K562 (cell line): ENCODE results near the gene ILF3. TPM values are rescaled to one million over a fixed set of nuclear protein-coding genes. Genes with fewer than 3 reads are reported as not detected.

Experiments used
- ATAC-seq: fragments of 200-7000 bp; cut with Tn5 transposase; 3 replicates; pipeline ENCODE4 v1.9.1; 2020; ENCODE audit warnings: moderate library complexity
- BruUV-seq: library from RNA; stranded (reverse); fragments of 400-500 nt; replicated peaks from 2 replicates; lab custom pipeline; 2021; lab: Mats Ljungman, UMichigan
- CTCF ChIA-PET: fragments of 300-600 bp; formaldehyde crosslinking; extraction: SDS; loops from one replicate; lab custom pipeline; 2021; ENCODE audit warnings: low intra/inter-chr PET ratio; lab: Yijun Ruan, JAX
- POLR2A ChIA-PET: fragments of 300-600, 350-650 bp; sonication (Branson Sonifier 250); formaldehyde crosslinking; extraction: SDS; loops from one replicate; lab custom pipeline; 2021; ENCODE audit warnings: antibody characterized with exemption, inconsistent platforms; lab: Yijun Ruan, JAX
- DNase-seq, 4 experiments: peaks; one replicate each; pipeline versions ENCODE4 v3.0.0 to v3.0.0-alpha.2; 2011 to 2018; ENCODE audit warnings: low spot score in 3 of 4, mixed read lengths in 3 of 4; ENCODE audit errors: extremely low read depth in 1 of 4
- FAIRE-seq: peaks from 2 replicates; lab custom pipeline; 2011; peaks lifted over from hg19 to GRCh38; lab: Jason Lieb, UNC
- H2AFZ ChIP-seq: 2 replicates; pipeline ENCODE4 v1.6.0; 2011; ENCODE audit warnings: low read depth, low read length, control low read depth, inconsistent platforms
- H3K27ac ChIP-seq: fragments of 200-600 bp; 3 replicates; pipeline ENCODE4 v1.8.0; 2011; ENCODE audit warnings: low read depth, mild to moderate bottlenecking, control low read depth, inconsistent platforms, low read length, moderate library complexity, mixed read lengths; ENCODE audit errors: extremely low read depth
- H3K27me3 ChIP-seq, 2 experiments: fragments of 300-600 bp in 1 of 2; 2 replicates in 1 of 2; 3 replicates in 1 of 2; pipeline versions ENCODE4 v1.6.0 to v1.8.0; 2011; ENCODE audit warnings: inconsistent platforms in 2 of 2, low read length in 2 of 2, mild to moderate bottlenecking in 1 of 2, mixed read lengths in 1 of 2, moderate library complexity in 1 of 2; ENCODE audit not compliant: control insufficient read depth in 2 of 2, insufficient read depth in 2 of 2
- H3K36me3 ChIP-seq: fragments of 300-600 bp; 3 replicates; pipeline ENCODE4 v1.8.0; 2011; ENCODE audit warnings: mild to moderate bottlenecking, low read length, inconsistent platforms; ENCODE audit not compliant: control insufficient read depth, insufficient read depth
- H3K4me1 ChIP-seq, 2 experiments: fragments of 200-600 bp in 1 of 2; replicated peaks in 1 of 2; 2 replicates in 1 of 2; 3 replicates in 1 of 2; pipeline versions ENCODE4 v1.5.1 to v1.8.0; 2011; ENCODE audit warnings: inconsistent platforms in 2 of 2, low read length in 2 of 2, mild to moderate bottlenecking in 1 of 2, mixed read lengths in 1 of 2, moderate library complexity in 1 of 2; ENCODE audit not compliant: control insufficient read depth in 2 of 2, insufficient read depth in 2 of 2
- H3K4me2 ChIP-seq: 2 replicates; pipeline ENCODE4 v1.6.1; 2011; ENCODE audit warnings: low read length, control low read depth, inconsistent platforms, mixed read lengths; ENCODE audit not compliant: insufficient read depth
- H3K4me3 ChIP-seq: fragments of 200-600 bp; sonication (generic), shearing (Covaris generic); 2 replicates; pipeline ENCODE4 v1.5.1; 2016; ENCODE audit warnings: control low read depth, inconsistent platforms
- H3K79me2 ChIP-seq: fragments of 200-600 bp; 3 replicates; pipeline ENCODE4 v1.8.0; 2011; ENCODE audit warnings: low read length, inconsistent platforms; ENCODE audit not compliant: control insufficient read depth, insufficient read depth
- H3K9ac ChIP-seq, 2 experiments: 2 replicates each; pipeline versions ENCODE4 v1.6.0 to v1.6.1; 2011; ENCODE audit warnings: low read depth in 2 of 2, low read length in 2 of 2, control low read depth in 1 of 2, inconsistent platforms in 1 of 2, mild to moderate bottlenecking in 1 of 2, mixed read lengths in 1 of 2; ENCODE audit not compliant: insufficient read depth in 1 of 2
- H3K9me1 ChIP-seq: one replicate; pipeline ENCODE4 v1.6.0; 2011; ENCODE audit warnings: inconsistent platforms, mild to moderate bottlenecking, low read length, moderate library complexity; ENCODE audit not compliant: control insufficient read depth, insufficient read depth
- H3K9me3 ChIP-seq: replicated peaks from 2 replicates; pipeline ENCODE4 v1.5.1; 2011; ENCODE audit warnings: low read depth, low read length, inconsistent platforms; ENCODE audit not compliant: control insufficient read depth, insufficient read depth
- H4K20me1 ChIP-seq: replicated peaks from 2 replicates; pipeline ENCODE4 v1.6.1; 2011; ENCODE audit warnings: low read length, inconsistent platforms, mixed read lengths; ENCODE audit not compliant: control insufficient read depth, insufficient read depth
- POLR2G ChIP-seq: fragments of 200-400 bp; formaldehyde crosslinking; IDR thresholded peaks from 2 replicates; pipeline ENCODE4 v1.6.1; 2017; ENCODE audit warnings: low read depth, mild to moderate bottlenecking, antibody characterized with exemption, low read length, moderate library complexity
- RBM14 ChIP-seq: fragments of 200-400 bp; formaldehyde crosslinking; IDR thresholded peaks from 2 replicates; pipeline ENCODE4 v1.6.1; 2018; ENCODE audit warnings: low read depth, mild to moderate bottlenecking, low read length, moderate library complexity, borderline replicate concordance; ENCODE audit not compliant: insufficient read depth
- TOE1 ChIP-seq, 2 experiments: fragments of 450-650 bp in 1 of 2; sonication (generic) in 1 of 2; formaldehyde crosslinking in 1 of 2; IDR thresholded peaks; 2 replicates each; pipeline versions ENCODE4 v1.7.1 to v1.8.0; 2016 to 2022; ENCODE audit warnings: borderline replicate concordance in 2 of 2, mild to moderate bottlenecking in 2 of 2, antibody characterized with exemption in 1 of 2, inconsistent platforms in 1 of 2, low read depth in 1 of 2, missing genetic modification reagents in 1 of 2, moderate library complexity in 1 of 2
- ZBTB33 ChIP-seq: sonication (generic); formaldehyde crosslinking; IDR thresholded peaks from 2 replicates; pipeline ENCODE4 v1.8.1; 2023; ENCODE audit warnings: mild to moderate bottlenecking, missing genetic modification reagents
- WGBS: fragments of 100-300 bp; shearing (Covaris generic); methylation state at CpG from one replicate; pipeline ENCODE4 v1.1.6; 2016; ENCODE audit warnings: low coverage, mixed read lengths; ENCODE audit not compliant: insufficient coverage; ENCODE audit errors: missing lambda C conversion rate; 5-methylcytosine and 5-hydroxymethylcytosine counted together
- in situ Hi-C: fragments of 300-500 bp; cut with MboI; formaldehyde crosslinking; loops from 4 replicates; pipeline ENCODE4 v1.15.0; 2018; ENCODE audit warnings: inconsistent platforms, mixed read lengths
- intact Hi-C: fragments of 100-400 bp; cut with micrococcal nuclease; formaldehyde crosslinking; loops from 2 replicates; pipeline ENCODE4 v1.14.2; 2022
- polyA plus RNA-seq, 8 experiments: library from polyadenylated mRNA; depleted of rRNA in 4 of 8; stranded (reverse) in 5 of 8; unstranded in 3 of 8; fragments of >200 nt; fragmentation: Nextera tagmentation in 2 of 8; fragmentation: Illumina TruSeq in 1 of 8; extraction: Ambion mirVana in 2 of 8; extraction: Trizol in 1 of 8; gene quantifications; 2 replicates each; pipeline versions ENCODE4 v1.2.1 to v1.2.3, GENCODE V29; 2011 to 2014; ENCODE audit warnings: inconsistent platforms in 1 of 8, missing spikeins in 1 of 8
- total RNA-seq, 7 experiments: library from RNA; depleted of rRNA in 6 of 7; stranded (reverse); fragments of >200 nt in 6 of 7; fragmentation: Illumina TruSeq in 2 of 7; extraction: Trizol in 2 of 7; gene quantifications; 2 replicates each; pipeline versions ENCODE4 v1.2.1 to v1.2.3, GENCODE V29; 2011 to 2021; ENCODE audit warnings: low replicate concordance in 1 of 7
- TF ChIP-seq, protein P1 (sequence below): IDR thresholded peaks from 2 replicates; pipeline ENCODE4 v1.6.1; 2014; ENCODE audit warnings: antibody characterized with exemption

ILF3 gene
- total and polyA plus RNA-seq, 9 of the 15 experiments (the other 6 are each of a cell fraction or from before 2014, with no cell fraction given): 26.0 to 453 (median 175) TPM

DNA sequence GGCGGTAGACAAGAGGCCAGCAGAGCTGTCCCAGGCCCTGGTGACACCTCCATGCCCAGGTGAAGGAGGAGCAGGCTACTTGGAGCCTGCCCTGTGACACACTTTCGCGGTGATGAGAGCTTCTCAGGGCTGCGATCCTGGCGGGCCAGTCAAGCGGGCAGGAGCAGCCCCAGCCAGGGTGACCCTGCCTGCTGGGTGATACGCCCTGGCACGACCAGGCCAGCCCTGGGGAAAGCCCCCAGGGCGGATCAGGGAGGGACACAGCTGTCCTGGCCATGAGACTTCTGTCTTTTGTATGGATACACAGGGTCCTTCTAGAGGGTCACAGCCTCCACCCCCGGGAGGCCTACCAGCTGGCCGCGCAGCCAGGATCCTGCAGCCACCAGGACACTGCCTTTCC lies 76.8 kb downstream of the ILF3 start:
- peaks cover 95% of the 10 kb centered on the region for H3K79me2 ChIP-seq
- no peak overlapping the region for H3K27ac ChIP-seq
- TF ChIP-seq TOE1 (IDR thresholded peaks at IDR 0.05; ENCODE audit: borderline replicate concordance): no peak
- no peak for TF ChIP-seq TOE1 (CRISPR knock-in tag; IDR thresholded peaks at IDR 0.05; ENCODE audit: borderline replicate concordance, low read depth)
- TF ChIP-seq RBM14: no peak
- TF ChIP-seq, protein P1, sequence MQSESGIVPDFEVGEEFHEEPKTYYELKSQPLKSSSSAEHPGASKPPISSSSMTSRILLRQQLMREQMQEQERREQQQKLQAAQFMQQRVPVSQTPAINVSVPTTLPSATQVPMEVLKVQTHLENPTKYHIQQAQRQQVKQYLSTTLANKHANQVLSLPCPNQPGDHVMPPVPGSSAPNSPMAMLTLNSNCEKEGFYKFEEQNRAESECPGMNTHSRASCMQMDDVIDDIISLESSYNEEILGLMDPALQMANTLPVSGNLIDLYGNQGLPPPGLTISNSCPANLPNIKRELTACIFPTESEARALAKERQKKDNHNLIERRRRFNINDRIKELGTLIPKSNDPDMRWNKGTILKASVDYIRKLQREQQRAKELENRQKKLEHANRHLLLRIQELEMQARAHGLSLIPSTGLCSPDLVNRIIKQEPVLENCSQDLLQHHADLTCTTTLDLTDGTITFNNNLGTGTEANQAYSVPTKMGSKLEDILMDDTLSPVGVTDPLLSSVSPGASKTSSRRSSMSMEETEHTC: no peak
- 0 out of 2 replicates have a peak, but pooled peaks have one; percentile 8 for TF ChIP-seq ZBTB33 (CRISPR knock-in tag)
- TF ChIP-seq POLR2G: 0 out of 2 replicates have a peak, but pooled peaks have one; percentile 26
- H3K27me3 ChIP-seq: no peaks in the 10 kb centered on the region
- H2AFZ ChIP-seq: no peak overlapping the region
- ATAC-seq: no peak
- H3K4me3 ChIP-seq: no peak overlapping the region
- H3K9me3 ChIP-seq: no peaks in the 10 kb centered on the region
- no peak for FAIRE-seq
- BruUV-seq: no TSS peak
- ChIA-PET POLR2A (interaction anchor here (0.7 kb wide), 2 partner anchors 385 to 594 kb away, joined by 3 read pairs; no protein-coding TSS in a partner anchor), CTCF (no interaction called here)
- peaks cover 34% of the 10 kb centered on the region; the same call in 1 of the 2 replicates for H4K20me1 ChIP-seq
- no peak for DNase-seq
- intact Hi-C loops: no loop called here
- H3K9me1 ChIP-seq: no peaks in the 10 kb centered on the region
- 95% methylated on average over 6 of the region's 12 CpGs for WGBS
- no peak overlapping the region for H3K4me2 ChIP-seq
- H3K9ac ChIP-seq: peak overlapping the region in 1 of 2 experiments; percentile 61; a peak in 1 of 4 replicates
- peaks cover 10 to 32% of the 10 kb centered on the region in 2 experiments for H3K4me1 ChIP-seq
- in situ Hi-C loops: no loop called here
- H3K36me3 ChIP-seq: peaks cover 26% of the 10 kb centered on the region; the same call in 2 of the 3 replicates
